ENCODE measurements around the gene LRRC23. TPM values are rescaled to one million over a fixed set of nuclear protein-coding genes. Genes with fewer than 3 reads are reported as not detected.

The LRRC23 gene
- total and polyA plus RNA-seq, 2 donors (not counting 1 experiment from before 2014, with no cell fraction given) = 5.3 to 14.4 TPM

DNA sequence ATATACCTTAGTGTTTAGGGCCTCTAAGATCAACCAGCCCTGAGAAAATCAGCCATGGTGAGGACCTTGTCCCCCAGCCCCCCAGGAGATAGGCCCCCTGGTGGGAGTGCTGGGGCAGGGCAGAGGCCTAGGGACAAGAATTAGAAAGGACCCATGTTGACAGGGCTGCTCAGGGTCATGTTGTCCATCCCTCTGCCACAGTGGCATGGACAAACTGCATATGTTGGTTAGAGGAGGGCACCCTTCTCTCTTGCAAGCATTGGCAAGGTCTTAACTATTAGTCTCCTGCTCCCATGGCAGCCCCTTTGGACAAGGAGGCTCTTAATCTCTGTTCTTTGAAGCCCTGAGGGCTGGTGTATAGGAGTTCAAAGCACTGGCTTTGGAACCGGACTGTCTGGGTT is 45.8 kb downstream of the LRRC23 start:
- H3K27me3 ChIP-seq (replicated peaks in 1 of 4; ENCODE audit: control extremely low read depth in 1 of 4, control insufficient read depth in 3 of 4, insufficient read depth in 4 of 4, low read length in 3 of 4) = no peaks in the 10 kb centered on the region
- peaks cover 0 to 39% of the 10 kb centered on the region in 2 experiments for H3K36me3 ChIP-seq (replicated peaks in 1 of 2; ENCODE audit: control extremely low read depth in 1 of 2, control insufficient read depth in 1 of 2, extremely low read depth in 1 of 2, insufficient read depth in 2 of 2, low read length in 1 of 2)
- no peaks in the 10 kb centered on the region for H3K9me3 Mint-ChIP-seq (ENCODE audit: insufficient read depth)
- ChIA-PET POLR2A (interaction anchor here (0.6 to 18.5 kb wide), 5 partner anchors 6 to 287 kb away, joined by 3 to 662 read pairs (median 10); partner anchors contain the start of genes C12orf57, LPCAT3, PTPN6 and RNU7-1), CTCF (interaction anchor here (1.1 to 16.6 kb wide), 6 partner anchors 7 to 81 kb away, joined by 3 to 944 read pairs (median 6); partner anchors contain the start of genes C12orf57, RNU7-1 and SPSB2)
- H3K4me1 ChIP-seq (ENCODE audit: control insufficient read depth in 2 of 2, insufficient read depth in 2 of 2, low read length in 2 of 2) = peaks cover 71 to 76% of the 10 kb centered on the region in 2 donors
- peak overlapping the region; percentile 84 to 99 for H3K27ac ChIP-seq (ENCODE audit: low read length in 2 of 2)
- TF ChIP-seq CTCF (IDR thresholded peaks at IDR 0.05) (peak; percentile 31), EZH2 (IDR thresholded peaks at IDR 0.05; ENCODE audit: borderline replicate concordance, insufficient read depth, low read depth, low read length, poor library complexity, severe bottlenecking) (no peak)
- ATAC-seq (ENCODE audit: low read depth) (no peak), DNase-seq (peak; percentile 45)
- H4K20me1 ChIP-seq (ENCODE audit: control insufficient read depth, insufficient read depth, low read length, poor library complexity, severe bottlenecking) = peaks cover 44% of the 10 kb centered on the region
- H3K4me2 ChIP-seq (replicated peaks; ENCODE audit: low read depth, low read length, poor library complexity, severe bottlenecking) = peak overlapping the region; percentile 92
- H3K79me2 ChIP-seq (ENCODE audit: control insufficient read depth, insufficient read depth, low read length) = peaks cover 64% of the 10 kb centered on the region
- peak overlapping the region; percentile 98 for H3K27ac Mint-ChIP-seq
- peak overlapping the region; percentile 53 for H2AFZ ChIP-seq (ENCODE audit: insufficient read depth, low read depth, low read length, poor library complexity, severe bottlenecking)
- H3K4me1 Mint-ChIP-seq = peaks cover 86% of the 10 kb centered on the region
- H3K9ac ChIP-seq (ENCODE audit: low read length) = peak overlapping the region; percentile 95
- no peaks in the 10 kb centered on the region for H3K27me3 Mint-ChIP-seq
- intact Hi-C loops (cut with micrococcal nuclease) = no loop called here
- peak overlapping the region; percentile 98 for H3K4me3 Mint-ChIP-seq
- WGBS (ENCODE audit: insufficient coverage) = no CpG with 5 or more reads among the region's 1 CpG
- no peaks in the 10 kb centered on the region for H3K9me3 ChIP-seq (ENCODE audit: control extremely low read depth in 1 of 3, control insufficient read depth in 2 of 3, insufficient read depth in 1 of 3, low read length in 2 of 3)
- peak overlapping the region in 4 of 5 experiments; percentile 88 to 98 (median 95) for H3K4me3 ChIP-seq (ENCODE audit: control extremely low read depth in 1 of 5, extremely low read depth in 1 of 5, insufficient read depth in 1 of 5, low read depth in 2 of 5, low read length in 4 of 5)

Measured in B cell (primary cell).